ENCODE results near the gene PMPCA.
A peak's percentile ranks its signal among the peaks of the same experiment; 100 is the strongest.

PMPCA gene, protein sequence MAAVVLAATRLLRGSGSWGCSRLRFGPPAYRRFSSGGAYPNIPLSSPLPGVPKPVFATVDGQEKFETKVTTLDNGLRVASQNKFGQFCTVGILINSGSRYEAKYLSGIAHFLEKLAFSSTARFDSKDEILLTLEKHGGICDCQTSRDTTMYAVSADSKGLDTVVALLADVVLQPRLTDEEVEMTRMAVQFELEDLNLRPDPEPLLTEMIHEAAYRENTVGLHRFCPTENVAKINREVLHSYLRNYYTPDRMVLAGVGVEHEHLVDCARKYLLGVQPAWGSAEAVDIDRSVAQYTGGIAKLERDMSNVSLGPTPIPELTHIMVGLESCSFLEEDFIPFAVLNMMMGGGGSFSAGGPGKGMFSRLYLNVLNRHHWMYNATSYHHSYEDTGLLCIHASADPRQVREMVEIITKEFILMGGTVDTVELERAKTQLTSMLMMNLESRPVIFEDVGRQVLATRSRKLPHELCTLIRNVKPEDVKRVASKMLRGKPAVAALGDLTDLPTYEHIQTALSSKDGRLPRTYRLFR

DNA sequence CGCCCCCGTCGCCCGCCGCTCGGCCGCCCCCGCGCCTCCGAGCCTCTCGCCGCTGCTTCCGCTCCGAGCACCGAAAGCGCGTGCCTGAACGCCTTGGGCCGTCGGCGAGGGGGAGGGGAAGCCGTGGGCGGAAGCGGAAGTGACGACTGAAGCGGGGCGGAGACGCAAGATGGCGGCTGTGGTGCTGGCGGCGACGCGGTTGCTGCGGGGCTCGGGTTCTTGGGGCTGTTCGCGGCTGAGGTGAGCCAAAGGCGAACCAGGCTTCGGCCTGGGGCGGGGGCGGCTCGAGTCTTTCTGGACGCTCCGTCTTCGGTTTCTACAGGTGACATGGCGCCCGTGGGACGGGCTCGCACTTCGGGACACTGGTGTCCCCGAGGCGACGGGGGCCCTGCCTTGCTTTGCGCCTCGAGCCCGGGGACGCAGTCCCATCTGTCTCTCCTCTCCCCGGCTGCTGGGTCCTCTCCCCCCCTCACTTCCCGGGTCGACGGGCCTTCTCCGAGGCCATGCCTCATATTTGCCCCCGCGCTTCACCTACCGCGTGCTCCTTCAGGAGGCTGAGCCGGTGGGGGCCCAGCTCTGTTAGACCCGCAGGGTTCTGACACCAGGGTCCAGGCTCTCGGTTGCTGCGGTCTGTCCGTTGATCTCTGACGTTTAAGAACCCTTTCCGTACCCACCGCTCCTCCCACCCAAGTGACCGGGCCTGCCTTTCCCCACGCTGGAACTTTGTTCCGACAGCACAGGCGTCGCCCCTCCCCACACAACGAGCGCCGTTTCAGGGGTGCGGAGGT lies at the start of gene PMPCA, which contains the start of gene ENTR1:
Gene PMPCA, plus strand, starts transcription at position 159 of the 788 bp plus-strand sequence. Its CDS starts 11 bp downstream, at position 170.
Gene ENTR1, minus strand, starts transcription at position 115 of the 788 bp plus-strand sequence. CDS start 217 bp downstream, outside the sequence.
- DNase-seq (ENCODE audit: low read depth): peak; percentile 87
- peak within 1 kb of the TSS; percentile 93 for H3K4me3 ChIP-seq (ENCODE audit: low read depth, low read length)
- TF ChIP-seq, protein P1, sequence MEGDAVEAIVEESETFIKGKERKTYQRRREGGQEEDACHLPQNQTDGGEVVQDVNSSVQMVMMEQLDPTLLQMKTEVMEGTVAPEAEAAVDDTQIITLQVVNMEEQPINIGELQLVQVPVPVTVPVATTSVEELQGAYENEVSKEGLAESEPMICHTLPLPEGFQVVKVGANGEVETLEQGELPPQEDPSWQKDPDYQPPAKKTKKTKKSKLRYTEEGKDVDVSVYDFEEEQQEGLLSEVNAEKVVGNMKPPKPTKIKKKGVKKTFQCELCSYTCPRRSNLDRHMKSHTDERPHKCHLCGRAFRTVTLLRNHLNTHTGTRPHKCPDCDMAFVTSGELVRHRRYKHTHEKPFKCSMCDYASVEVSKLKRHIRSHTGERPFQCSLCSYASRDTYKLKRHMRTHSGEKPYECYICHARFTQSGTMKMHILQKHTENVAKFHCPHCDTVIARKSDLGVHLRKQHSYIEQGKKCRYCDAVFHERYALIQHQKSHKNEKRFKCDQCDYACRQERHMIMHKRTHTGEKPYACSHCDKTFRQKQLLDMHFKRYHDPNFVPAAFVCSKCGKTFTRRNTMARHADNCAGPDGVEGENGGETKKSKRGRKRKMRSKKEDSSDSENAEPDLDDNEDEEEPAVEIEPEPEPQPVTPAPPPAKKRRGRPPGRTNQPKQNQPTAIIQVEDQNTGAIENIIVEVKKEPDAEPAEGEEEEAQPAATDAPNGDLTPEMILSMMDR (conservative IDR thresholded peaks at IDR 0.05; ENCODE audit: low read depth, low read length): no peak

DNA sequence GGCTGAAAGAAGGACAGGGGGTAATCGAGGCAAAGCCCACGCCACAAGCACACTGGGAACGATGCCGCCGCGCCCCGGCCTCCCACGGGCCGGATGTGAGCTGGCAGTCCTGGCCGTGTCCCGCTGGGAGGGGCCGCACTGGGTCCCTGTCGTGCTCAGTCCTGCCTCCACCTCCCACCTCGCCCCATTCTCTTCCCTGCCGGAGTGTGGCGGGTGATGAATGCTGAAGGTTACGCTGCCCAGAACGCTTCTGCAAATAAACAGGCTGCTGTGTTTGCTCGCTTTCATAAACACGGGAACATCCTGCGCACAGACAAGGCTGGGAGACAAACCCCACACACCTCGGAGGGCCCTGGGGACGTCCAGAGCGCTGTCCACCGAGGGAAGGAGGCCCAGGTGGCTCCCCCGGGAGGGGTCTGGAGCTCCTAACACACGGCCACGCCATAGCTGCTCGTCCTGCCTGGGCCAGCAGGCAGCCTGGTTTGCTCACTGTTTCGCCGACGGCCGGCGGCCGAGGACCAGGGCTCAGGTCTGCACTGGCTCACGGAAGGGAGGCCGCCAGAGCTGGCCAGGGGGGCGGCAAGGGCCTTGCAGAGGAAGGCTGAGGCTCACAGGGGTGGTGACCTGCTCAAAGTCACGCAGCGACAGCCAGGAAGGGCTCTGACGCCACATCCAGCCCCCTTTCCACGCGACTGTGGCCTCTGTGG lies 49.3 kb upstream of the PMPCA start:
- TF ChIP-seq, protein P1 (conservative IDR thresholded peaks at IDR 0.05; ENCODE audit: low read depth, low read length): no peak
- DNase-seq (ENCODE audit: low read depth): peak; percentile 50
- H3K4me3 ChIP-seq (ENCODE audit: low read depth, low read length): peak overlapping the region; percentile 20

DNA sequence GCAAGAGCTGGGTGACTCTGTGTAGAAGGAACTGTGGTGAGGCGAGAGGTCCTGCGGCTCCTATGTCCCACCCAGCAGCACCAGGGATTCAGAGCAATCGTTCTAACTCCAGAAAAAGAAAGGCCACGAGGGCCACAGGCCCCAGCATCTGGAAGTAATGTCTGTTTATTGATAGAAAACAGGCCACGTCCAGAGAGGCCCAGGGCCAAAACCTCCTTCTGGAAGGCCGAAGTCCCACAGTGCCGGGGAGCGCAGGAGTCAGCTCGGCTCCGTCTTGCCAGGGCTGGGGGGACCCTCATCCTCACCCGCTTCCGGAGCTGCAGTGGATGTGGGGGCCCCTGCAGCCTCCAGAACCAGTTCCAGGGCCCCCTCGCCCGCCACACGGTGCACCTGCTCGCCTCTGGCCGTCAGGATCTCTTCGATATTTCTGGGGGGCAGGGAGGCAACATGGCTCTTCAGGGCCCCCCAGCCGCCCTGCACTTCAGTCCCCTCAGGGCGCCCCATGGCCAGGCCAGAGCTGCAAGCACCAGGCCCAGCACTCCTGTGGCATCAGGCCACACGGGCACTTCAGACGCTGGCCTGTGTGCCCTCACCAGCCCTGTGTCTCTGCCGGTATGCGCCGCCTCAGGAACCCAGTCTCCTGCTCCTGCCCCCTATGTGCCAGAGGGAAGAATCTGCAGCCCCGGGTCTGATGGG lies 48.6 kb upstream of the PMPCA start:
- TF ChIP-seq, protein P1 (conservative IDR thresholded peaks at IDR 0.05; ENCODE audit: low read depth, low read length): no peak
- no peak overlapping the region for H3K4me3 ChIP-seq (ENCODE audit: low read depth, low read length)

DNA sequence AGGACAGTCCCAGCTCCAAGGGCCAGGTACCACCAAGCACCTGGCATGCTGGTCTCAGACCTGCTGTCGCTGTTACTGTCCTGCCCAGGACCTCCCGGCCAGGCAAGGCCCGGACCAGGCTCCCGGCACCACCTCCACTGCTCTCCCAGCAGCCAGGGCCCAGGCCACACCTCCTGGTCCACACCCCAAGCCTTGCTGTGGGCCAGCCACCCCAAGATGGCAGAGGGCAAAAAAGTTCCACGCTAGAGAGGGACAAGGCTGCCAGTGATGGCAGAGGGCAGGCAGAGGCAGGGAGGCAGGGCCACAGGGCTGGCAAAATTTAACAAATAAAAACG lies 48.0 kb upstream of the PMPCA start:
- no peak for DNase-seq (ENCODE audit: low read depth)
- TF ChIP-seq, protein P1 (conservative IDR thresholded peaks at IDR 0.05; ENCODE audit: low read depth, low read length): no peak
- H3K4me3 ChIP-seq (ENCODE audit: low read depth, low read length): no peak overlapping the region

More for the DNA sequence above, 48.6 kb upstream of the PMPCA start:
- no peak for DNase-seq (ENCODE audit: low read depth)

DNA sequence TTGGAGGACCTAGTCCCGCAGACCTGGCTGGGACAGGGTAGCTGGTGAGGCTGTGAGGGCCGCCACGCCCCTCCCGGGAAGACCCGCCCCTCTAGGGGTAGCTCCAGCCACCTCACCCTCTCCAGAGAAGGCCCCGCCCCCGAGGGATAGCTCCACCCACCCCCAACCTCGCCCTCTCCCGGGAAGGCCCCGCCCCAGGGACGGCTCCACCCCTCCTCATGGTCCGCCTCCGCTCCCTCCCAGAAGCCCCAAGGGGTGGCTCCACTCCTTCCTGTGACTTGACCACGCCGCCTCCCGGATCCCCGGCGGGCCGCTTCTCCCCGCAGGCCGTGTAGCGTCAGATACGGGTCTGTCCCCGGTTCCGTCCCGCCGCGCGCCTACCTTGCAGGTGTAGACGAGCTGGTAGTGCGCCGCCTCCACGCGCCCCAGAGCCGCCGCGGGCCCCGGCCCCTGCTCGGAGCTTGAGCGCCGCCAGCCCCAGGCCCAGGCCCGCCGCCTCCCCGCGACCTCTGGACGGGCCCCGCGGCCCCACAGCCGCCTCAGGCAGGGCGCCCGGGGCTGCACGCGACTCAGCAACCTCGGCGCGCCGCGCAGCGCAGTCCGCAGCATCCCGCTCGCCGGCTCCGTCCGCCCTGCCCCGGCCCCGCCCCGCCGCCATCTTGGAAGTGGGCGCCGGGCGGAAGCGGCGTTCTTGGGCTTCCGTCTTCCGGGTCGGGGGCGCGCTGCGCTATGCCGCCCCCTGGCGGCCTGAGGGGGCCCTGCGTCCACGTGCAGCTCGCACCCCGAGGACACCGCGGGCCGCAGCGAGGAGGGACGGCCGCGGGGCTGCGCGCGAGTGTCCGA lies 47.1 kb upstream of the PMPCA start, which contains the start of gene DNLZ:
Gene DNLZ, minus strand, starts transcription at position 639 of the 843 bp plus-strand sequence. Its CDS starts 30 bp downstream, at position 609.
- peak; percentile 97 for DNase-seq (ENCODE audit: low read depth)
- TF ChIP-seq, protein P1 (conservative IDR thresholded peaks at IDR 0.05; ENCODE audit: low read depth, low read length): peak; percentile 68
- peak within 1 kb of the TSS; percentile 87 for H3K4me3 ChIP-seq (ENCODE audit: low read depth, low read length)
